GM12874 (cell line): Measurements from ENCODE around the gene ERO1B.

Experiments used
- TF ChIP-seq, protein P1 (sequence below): IDR thresholded peaks from 2 replicates; pipeline ENCODE4 v1.5.1; 2011; ENCODE audit warnings: low read depth, mild to moderate bottlenecking, control low read depth, low read length, moderate library complexity; ENCODE audit not compliant: insufficient read depth

The ERO1B gene

DNA sequence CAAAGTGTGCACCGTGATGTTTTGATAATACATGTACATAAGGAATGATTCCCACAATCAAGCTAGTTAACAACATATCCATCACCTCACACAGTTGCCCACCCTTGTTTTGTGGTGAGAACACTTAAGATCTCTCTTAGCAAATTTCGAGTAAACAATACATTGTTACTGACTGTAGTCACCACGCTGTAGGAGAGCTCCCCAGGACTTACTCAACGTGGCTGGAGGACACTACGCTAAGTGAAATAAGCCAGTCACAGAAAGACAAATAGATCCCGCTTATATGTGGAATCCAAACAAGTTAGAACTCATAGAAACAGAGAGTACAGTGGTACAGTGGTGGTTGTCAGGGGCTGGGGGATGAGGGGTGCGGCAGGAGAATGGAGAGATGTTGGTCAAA is 114.6 kb downstream of the ERO1B start:
- TF ChIP-seq, protein P1, sequence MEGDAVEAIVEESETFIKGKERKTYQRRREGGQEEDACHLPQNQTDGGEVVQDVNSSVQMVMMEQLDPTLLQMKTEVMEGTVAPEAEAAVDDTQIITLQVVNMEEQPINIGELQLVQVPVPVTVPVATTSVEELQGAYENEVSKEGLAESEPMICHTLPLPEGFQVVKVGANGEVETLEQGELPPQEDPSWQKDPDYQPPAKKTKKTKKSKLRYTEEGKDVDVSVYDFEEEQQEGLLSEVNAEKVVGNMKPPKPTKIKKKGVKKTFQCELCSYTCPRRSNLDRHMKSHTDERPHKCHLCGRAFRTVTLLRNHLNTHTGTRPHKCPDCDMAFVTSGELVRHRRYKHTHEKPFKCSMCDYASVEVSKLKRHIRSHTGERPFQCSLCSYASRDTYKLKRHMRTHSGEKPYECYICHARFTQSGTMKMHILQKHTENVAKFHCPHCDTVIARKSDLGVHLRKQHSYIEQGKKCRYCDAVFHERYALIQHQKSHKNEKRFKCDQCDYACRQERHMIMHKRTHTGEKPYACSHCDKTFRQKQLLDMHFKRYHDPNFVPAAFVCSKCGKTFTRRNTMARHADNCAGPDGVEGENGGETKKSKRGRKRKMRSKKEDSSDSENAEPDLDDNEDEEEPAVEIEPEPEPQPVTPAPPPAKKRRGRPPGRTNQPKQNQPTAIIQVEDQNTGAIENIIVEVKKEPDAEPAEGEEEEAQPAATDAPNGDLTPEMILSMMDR: no peak

GRCh38 chr1:236166041-236166440 is 115.7 kb downstream of the ERO1B start:
- TF ChIP-seq, protein P1: no peak
